GM19239 (cell line): Measurements from ENCODE around the gene PLXDC1.
A peak's percentile ranks its signal among the peaks of the same experiment; 100 is the strongest.
"Not testable (repeated sequence)": the region's sequence is repeated elsewhere in the genome, so short reads cannot be mapped to it uniquely, and the experiment has no call there.

Experiments
- DNase-seq: peaks from one replicate; pipeline ENCODE4 v3.0.0; 2011; ENCODE audit warnings: low spot score; ENCODE audit not compliant: insufficient read length
- FAIRE-seq: peaks from 2 replicates; lab custom pipeline; 2011; peaks lifted over from hg19 to GRCh38; lab: Jason Lieb, UNC

The PLXDC1 gene

DNA sequence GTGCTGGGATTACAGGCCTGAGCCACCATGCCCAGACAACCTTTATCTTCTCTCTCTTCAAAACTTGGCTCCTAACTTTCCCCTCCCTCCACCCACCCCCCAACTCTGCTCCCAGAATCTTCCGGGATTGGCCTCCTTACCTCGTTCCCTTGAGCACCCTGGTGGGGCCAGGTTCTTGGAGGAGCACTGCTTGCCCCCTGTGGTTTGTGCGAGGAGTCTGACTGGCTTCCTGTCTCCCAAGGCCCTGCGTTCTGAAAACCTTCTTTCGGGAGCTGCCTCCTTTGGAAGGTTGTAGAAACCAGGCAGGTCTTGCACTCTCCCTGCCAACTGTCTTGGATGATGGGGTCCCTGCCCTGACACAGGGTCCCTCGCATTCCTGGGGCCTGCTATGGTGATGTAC is 19.8 kb downstream of the PLXDC1 start:
- no peak for DNase-seq
- no peak for FAIRE-seq

DNA sequence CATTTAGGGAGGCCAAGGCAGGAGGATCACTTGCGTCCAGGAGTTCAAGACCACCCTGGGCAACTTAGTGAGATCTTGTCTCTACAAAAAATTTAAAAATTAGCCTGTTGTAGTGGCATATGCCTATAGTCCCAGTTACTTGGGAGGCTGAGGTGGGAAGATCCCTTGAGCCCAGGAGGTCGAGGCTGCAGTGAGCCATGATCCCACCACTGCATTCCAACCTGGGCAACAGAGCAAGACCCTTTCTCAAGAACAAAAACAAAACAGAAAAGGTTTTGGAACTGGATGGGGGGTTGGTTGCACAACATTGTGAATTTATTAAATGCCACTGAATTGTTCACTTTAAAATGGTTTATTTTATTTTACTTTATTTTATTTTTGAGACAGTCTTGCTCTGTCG is 21.2 kb downstream of the PLXDC1 start:
- no peak for DNase-seq

DNA sequence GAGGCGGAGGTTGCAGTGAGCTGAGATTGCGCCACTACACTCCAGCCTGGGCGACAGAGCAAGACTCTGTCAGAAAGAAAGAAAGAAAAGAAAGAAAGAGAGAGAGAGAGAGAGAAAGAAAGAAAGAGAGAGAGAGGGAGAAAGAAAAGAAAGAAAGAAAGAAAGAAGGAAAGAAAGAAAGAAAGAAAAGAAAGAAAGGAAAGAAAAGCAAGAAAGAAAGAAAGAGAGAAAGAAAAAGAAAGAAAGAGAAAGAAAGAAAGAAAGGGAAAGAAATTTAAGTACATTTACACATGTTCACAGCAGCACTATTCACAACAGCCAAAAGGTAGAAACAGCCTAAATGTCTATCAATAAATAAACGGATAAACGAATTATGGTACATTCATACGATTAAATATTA is 21.9 kb downstream of the PLXDC1 start:
- DNase-seq, FAIRE-seq: not testable (repeated sequence)

More for the DNA sequence above, 21.2 kb downstream of the PLXDC1 start:
- no peak for FAIRE-seq

DNA sequence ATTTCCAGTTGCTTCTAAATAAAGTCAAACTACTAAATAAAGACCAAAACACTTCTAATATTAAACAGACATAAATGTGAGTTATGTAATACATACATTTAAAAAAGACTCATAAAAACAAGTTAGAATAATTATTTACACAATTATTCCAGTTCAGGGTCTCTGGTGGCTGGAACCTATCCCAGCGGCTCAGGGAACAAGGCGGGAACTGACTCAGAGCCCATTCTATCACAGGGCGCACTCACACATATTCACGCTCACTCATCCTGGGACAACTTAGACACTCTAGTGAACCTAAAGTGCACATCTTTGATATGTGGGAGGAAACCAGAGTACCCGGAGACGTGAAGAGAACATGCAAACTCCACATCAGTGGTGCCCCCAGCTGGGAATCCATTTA is 25.0 kb downstream of the PLXDC1 start:
- no peak for FAIRE-seq
- DNase-seq: no peak

DNA sequence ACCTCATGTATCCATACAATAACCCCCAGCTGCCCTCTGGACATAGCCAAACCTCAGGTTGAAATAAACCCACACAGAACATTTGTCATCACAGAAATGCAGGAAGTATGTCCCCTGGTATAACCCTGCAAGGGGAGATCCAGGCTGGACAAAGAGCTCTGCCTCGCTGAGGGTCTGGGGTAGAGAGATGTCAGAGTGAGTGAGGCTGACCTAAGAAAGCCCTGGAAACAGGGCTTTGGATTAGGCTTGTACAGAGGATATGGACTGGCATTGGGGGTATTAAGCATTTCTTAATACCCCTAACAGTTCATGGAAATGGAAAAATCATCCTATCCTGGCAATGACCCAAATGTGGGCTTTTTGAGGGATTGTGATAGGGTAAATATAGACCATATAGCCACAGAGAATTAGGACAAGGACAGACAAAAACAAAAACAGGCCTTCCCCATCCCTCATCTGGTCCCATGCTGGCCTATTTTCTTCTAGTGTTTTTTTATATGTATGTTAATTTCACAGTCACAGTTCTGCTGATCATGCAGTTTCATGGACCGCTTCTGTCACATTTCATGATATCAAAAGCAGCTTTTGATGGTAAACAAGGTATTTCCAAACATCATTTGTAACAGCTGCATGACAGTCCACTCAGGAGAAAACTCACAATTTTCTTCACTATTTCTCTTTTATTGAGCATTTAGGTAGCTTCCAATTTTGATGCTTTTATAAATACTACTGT is 26.1 kb downstream of the PLXDC1 start:
- DNase-seq: no peak
- FAIRE-seq: no peak

DNA sequence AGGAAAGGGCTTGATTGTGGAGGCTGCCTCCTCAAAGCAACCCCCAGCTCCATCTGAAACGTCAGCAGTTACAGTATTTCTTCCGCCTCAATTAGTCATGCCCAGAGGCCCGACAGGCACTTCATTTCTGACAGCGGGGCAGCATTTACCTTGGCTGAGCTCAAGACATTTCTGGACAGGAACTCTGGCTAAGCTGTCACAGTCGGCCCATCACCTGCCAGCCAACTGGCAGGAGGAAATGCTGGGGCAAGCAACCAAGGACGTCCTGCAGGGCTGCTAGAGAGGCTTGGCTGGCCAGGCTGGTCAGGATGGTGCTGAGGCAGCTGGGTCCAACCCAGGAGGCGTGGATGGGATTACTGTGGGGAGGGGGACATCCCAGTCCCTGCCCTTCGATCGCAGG is 27.8 kb downstream of the PLXDC1 start:
- FAIRE-seq (no peak), DNase-seq (no peak)

DNA sequence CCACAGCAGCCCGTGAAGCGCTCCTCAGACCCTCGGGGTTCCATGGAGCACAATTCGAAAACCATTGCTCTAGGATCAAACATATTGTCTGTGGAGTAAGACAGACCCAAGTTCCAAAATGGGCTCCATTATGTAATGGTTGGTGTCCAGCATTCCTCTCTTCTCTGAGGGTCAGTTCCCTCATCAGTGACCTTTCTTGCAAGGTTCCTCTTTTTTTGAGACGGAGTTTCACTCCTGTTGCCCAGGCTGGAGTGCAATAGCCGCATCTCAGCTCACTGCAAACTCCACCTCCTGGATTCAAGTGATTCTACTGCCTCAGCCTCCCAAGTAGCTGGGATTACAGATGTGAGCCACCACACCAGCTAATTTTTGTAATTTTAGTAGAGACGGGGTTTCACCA is 28.4 kb downstream of the PLXDC1 start:
- FAIRE-seq (no peak), DNase-seq (no peak)

DNA sequence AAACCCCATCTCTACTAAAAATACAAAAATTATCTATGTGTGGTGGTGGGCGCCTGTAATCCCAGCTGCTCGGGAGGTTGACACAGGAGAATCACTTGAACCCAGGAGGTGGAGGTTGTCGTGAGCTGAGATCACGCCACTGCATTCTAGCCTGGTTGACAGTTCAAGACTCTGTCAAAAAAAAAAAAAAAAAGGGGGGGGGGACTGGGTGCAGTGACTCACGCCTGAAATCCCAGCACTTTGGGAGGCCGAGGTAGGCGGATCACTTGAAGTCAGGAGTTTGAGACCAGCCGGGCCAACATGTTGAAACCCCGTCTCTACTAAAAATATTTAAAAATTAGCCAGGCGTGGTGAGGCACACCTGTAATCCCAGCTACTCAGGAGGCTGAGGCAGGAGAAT is 29.5 kb downstream of the PLXDC1 start:
- FAIRE-seq, DNase-seq: not testable (repeated sequence)

DNA sequence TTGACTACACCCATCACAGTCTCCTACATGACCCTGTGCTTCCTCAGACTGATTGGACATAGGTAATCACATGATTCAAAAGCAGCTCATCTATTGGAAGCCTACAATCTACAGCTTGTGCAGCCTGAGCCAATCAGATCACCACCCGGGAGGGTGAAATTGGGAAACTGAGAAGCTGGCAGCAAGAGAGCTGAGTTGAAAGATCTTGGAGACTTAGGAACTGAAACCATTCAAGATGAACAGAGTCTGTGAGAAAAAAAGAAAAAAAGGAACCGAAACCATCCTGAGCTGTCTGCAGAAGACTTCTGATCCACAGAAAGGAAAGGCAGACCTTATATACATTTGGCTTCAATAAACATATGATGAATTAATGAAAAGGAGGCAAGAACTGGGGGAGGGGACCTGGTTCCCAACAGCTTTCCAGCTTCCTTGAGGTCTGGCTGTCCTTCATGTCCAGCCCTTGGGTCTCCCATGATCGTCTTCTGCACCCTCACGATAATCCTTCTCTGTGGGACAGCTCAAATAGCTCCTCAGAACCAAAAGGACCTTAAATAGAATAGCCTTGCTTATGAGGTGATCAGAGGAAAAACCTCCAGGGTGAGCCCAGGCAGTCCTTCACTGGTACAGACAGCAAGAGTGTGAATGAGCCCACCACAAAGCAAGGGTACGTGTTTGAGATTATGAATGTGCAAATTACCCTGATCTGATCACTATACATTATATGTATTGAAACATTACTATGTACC is 32.6 kb downstream of the PLXDC1 start:
- FAIRE-seq: peak; percentile 95
- peak; percentile 67 for DNase-seq

DNA sequence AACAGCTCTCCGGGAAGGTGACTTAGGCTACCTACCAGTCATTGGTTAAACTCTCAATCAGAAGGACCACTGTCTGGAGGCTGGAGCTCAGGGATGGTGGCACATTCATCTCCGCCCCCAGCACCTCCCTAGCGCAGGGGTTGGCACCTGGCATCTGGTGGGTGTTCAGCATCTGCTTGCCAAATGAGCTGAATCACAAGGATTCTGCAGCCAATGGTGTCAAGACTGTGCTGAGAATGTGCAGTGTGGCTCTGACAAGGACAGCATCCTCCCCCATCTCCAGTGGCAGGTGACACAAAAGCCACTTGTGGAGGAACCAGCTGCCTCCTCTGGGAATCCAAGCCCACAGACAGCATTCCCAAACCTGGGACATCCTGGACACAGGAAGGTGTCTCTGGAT is 35.2 kb downstream of the PLXDC1 start:
- no peak for FAIRE-seq

DNA sequence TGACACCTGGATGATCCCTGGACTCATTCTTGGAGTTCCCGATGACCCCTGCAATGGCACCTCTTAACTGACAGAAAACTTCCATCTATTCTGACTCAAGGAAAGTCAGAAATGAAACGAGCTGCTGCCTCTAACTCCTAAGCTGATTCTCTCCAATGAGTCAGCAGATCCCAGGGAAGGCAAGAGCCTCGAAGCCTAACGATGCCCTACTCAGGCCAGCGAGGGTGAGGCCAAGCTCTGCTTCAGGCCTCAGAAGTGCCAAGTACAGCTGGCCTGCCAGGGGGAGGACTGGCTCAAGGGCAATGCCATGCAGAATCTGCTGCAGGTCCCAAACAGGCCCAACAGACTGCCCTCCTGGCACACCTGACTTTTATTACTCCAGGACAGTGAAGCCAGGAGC is 36.3 kb downstream of the PLXDC1 start:
- DNase-seq: no peak
- FAIRE-seq: no peak

More for the DNA sequence above, 35.2 kb downstream of the PLXDC1 start:
- DNase-seq: no peak

DNA sequence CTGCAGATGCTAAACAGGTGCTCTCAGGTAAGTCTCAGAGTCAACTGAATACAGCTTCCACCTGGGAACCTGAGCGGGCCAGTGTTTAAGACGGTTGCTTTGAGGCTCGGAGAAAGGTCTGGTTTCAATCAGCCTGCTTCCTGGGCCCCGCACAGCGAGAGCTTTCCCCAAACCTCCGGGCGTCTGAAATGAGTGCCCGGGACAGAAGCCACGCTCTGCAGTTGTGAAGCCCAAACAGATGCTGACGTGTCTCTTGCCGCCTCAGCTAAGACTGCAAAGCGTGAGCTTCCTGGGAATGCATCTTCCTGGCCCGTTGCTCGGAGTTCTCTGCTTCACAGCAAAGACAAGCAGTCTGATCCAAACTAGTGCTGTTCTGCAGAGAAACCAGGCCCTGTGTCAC is 36.7 kb downstream of the PLXDC1 start:
- no peak for FAIRE-seq
- DNase-seq: no peak

DNA sequence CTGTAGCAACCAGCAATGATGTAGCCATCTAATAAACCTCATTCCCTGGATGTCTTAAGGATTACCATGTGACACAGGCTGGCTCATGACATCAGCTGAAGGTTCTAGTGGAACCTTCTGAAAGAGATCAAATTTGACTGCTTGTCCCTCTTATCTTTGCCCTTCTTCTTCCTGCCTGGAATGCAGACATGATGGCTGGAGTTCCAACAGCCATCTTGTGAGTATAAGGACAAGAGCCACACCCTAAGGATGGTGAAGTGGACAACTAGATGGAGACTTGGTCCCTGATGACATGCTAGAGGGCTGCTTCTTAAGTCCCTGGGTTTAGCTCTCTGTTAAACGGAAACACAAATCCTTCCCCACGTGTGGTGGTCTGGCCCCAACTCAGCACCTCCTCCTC is 37.6 kb downstream of the PLXDC1 start:
- no peak for FAIRE-seq
- DNase-seq: no peak

DNA sequence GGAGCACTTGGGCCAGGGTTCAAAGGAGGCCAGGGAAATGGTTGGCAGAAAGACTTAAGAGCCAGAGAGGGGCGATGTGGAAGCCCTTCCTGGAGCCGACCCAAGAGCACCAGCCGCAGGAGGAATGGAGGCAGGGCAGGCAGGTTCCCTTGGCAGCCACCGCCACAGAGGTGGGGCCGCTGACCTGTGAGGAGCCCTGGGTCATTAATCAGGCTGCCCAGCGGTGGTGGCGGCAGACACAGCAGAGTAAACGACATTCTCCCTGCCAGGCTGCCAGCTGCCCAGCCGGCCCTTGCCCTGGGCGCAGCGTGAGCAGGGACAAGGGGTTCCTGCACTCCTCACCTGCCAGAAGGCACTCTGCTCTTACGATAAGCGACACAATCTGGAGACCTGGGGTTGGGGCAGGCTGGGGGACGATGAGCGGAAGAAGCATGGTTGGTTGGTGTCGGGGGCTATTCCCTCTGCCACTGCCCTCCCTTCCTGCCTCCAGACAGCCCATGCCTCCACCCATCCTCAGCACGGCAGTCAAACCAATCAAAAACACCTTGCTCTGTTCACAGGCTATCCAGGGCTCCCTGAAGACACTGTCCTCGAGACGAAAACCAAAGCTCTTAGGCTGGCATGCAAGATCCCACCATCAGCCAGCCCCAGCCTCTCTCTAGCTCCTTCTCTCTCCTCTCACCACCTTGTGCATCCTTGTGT is 40.9 kb downstream of the PLXDC1 start:
- DNase-seq: no peak
- no peak for FAIRE-seq

DNA sequence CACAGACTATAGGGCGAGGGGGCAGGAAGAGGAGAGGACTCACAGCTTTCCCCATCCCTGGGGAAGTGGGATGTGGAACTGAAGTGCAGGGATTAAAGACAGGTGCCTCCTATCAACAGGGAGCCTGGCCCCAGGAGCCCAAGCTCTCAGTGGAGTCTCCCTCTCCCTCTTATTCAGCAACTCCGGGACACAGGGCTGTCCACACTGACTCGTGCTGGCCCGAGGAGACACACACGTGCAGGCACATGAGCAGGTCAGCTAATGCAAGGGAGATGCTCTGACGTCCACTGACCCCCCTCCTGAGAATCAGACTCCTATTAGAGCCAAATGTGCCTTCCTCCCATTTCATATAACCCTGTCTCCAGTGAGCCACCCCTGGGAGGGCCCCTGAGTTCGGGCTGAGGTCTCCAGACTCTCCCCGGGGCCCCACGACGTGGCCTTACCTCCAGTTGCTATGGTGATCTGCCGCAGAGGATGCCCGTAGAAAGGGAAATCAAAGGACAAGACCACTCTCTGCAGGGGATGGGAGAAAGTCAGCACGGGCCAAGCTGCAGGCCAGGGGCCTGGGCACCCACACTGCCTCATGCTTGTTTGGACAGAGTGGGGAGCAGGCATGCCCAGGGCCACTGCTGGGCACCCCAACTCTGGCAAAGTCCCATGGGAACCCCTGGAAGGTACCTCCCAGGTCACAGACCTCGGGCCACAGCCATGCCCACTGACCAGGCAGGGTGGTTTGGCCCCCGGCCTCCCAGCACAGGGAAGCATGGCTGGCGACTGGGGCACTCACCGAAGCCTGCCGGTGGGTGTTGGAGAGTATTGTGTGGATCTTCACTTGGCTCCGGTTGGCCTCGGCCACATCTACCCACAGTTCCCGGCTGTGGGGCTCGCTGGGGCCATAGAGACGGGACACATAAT is 42.7 kb downstream of the PLXDC1 start:
- DNase-seq (no peak), FAIRE-seq (no peak)

DNA sequence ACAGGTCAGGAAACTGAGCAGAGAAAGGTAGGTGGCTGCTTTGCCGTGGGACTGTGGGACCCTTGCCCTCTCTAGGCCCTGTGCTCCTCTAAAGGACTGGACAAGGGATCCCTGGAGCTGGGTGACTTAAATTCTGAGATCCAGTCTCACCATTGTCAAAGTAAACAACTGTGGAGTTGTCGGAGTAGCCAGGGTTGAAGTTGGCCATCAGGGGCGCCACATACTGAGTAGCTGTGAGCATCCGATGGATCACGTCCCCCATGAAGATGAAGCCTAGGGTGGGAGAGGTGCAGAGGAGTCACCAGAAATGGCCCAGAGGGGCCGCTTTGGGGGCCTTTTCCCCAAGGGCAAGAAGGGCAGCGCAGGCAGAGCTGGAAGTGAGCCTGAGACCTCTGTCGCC is 43.5 kb downstream of the PLXDC1 start:
- no peak for FAIRE-seq
- no peak for DNase-seq

DNA sequence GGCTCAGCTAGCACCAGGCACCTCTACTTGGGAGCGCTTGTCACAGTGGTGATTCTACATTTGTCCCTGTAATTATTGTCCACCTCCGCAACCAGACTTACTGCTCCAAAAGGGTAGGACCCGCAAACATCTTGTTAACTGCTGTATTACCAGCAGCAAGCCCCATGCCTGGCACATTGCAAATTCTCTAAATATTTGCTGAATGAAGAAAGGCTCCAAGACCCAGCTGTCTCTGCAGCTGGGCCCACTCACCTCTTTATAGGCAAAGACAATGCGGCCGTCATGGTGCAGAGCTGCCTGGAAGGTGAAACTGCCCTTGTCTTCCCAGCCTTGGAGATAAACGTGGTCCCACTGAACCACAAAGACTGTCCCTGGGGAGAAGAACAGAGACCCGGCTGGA is 44.3 kb downstream of the PLXDC1 start:
- FAIRE-seq (no peak), DNase-seq (no peak)

DNA sequence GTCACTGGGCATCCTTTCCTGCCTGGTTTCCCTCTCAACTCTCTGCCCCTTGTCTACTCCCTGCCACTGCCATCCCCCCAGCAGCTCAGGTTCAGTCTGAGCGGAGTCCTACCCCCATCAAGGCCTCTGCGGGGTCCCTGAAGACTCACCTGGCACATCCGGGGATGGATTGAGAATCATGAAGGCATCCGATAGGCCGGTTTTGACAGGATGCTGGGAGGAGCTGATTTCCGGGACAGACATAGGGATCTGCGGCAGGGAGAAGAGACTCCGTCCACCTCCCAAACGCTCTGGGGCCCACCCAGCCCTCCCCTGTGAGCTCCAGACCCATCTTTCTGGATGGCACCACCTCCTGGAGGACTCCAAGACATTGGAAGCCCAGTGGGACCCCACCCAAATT is 45.7 kb downstream of the PLXDC1 start:
- no peak for FAIRE-seq
- DNase-seq: no peak

DNA sequence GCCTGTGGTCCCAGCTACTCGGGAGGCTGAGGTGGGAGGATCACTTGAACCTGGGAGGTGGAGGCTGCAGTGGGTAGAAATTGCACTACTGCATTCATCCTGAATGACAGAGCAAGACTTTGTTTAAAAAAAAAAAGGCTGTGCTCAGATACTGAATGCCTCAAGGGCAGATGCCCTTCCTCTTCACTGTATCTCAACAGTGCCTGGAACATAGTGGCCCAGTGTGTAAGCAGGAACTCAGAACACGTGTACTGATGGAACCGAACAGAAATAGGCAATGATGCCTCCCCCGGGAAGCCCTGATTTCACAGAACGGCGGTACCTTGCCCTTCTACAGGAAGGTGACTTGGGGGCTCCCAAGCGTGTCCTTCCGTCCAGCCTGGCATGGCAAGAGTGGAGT is 46.8 kb downstream of the PLXDC1 start:
- DNase-seq: no peak
- FAIRE-seq: no peak

DNA sequence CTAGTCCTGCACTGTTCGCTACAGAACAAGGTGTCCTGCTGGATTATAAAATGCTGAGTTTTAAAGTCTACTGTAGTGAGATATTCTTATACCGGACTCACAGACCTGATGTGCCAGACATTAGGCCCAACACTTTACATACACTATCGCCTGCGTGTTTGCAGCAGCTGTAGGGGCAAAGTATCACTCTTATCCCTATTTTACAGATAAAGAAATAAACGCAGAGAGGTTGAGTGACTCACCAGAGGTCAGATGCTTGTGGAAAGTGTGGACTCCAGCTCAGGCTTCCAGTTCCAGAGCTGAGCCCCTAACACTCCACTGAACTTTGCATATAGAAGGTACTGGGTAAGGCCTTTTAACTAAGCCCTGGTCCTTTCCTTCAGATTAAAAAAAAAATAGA is 47.4 kb downstream of the PLXDC1 start:
- FAIRE-seq (no peak), DNase-seq (no peak)
